K562 (cell line): Measurements from ENCODE around the gene GDF2. TPM values are rescaled to one million over a fixed set of nuclear protein-coding genes. Genes with fewer than 3 reads are reported as not detected.

ENCODE experiments used
- FOSL1 ChIP-seq: fragments of 200-800 bp; sonication (Bioruptor generic); conservative IDR thresholded peaks from 2 replicates; pipeline ENCODE4 v1.6.1; 2016; ENCODE audit warnings: missing genetic modification characterization, missing compliant biosample characterization
- GATA2 ChIP-seq: sonication (generic); formaldehyde crosslinking; IDR thresholded peaks from 2 replicates; pipeline ENCODE4 v1.4.0; 2020; ENCODE audit warnings: mild to moderate bottlenecking, missing genetic modification reagents
- MAZ ChIP-seq, 2 experiments: fragments of 450-650 bp in 1 of 2; sonication (generic) in 1 of 2; formaldehyde crosslinking; IDR thresholded peaks in 1 of 2; conservative IDR thresholded peaks in 1 of 2; 2 replicates each; pipeline versions ENCODE4 v1.4.0 to v1.5.0; 2020; ENCODE audit warnings: mild to moderate bottlenecking in 1 of 2, missing genetic modification reagents in 1 of 2
- MTF1 ChIP-seq: fragments of 250-450 bp; sonication (Bioruptor Pico); IDR thresholded peaks from 2 replicates; pipeline ENCODE4 v1.9.0; 2021; ENCODE audit warnings: moderate library complexity, mild to moderate bottlenecking, inconsistent platforms, borderline replicate concordance
- NFATC3 ChIP-seq: fragments of 450-650 bp; IDR thresholded peaks from 2 replicates; pipeline ENCODE4 v1.6.1; 2017; ENCODE audit warnings: mild to moderate bottlenecking
- SMAD4 ChIP-seq: fragments of 250-450 bp; sonication (Bioruptor Pico); conservative IDR thresholded peaks from 2 replicates; pipeline ENCODE4 v1.8.0; 2021; ENCODE audit warnings: inconsistent platforms, mild to moderate bottlenecking, moderate library complexity
- TRIM24 ChIP-seq, 2 experiments: fragments of 450-650 bp; IDR thresholded peaks; 2 replicates each; pipeline ENCODE4 v1.6.1; 2016
- ZNF134 ChIP-seq: fragments of 250-450 bp; sonication (Bioruptor Pico); conservative IDR thresholded peaks from 2 replicates; pipeline ENCODE4 v1.4.0; 2020
- ZNF3 ChIP-seq: fragments of 250-450 bp; sonication (Bioruptor Pico); IDR thresholded peaks from 2 replicates; pipeline ENCODE4 v1.5.0; 2021; ENCODE audit warnings: mild to moderate bottlenecking, moderate library complexity
- ZNF445 ChIP-seq: fragments of 250-450 bp; sonication (Bioruptor Pico); IDR thresholded peaks from 2 replicates; pipeline ENCODE4 v1.4.0; 2020; ENCODE audit warnings: low read depth, mild to moderate bottlenecking, moderate library complexity
- polyA plus RNA-seq, 8 experiments: library from polyadenylated mRNA; depleted of rRNA in 4 of 8; stranded (reverse) in 5 of 8; unstranded in 3 of 8; fragments of >200 nt; fragmentation: Nextera tagmentation in 2 of 8; fragmentation: Illumina TruSeq in 1 of 8; extraction: Ambion mirVana in 2 of 8; extraction: Trizol in 1 of 8; gene quantifications; 2 replicates each; pipeline versions ENCODE4 v1.2.1 to v1.2.3, GENCODE V29; 2011 to 2014; ENCODE audit warnings: inconsistent platforms in 1 of 8, missing spikeins in 1 of 8
- total RNA-seq, 7 experiments: library from RNA; depleted of rRNA in 6 of 7; stranded (reverse); fragments of >200 nt in 6 of 7; fragmentation: Illumina TruSeq in 2 of 7; extraction: Trizol in 2 of 7; gene quantifications; 2 replicates each; pipeline versions ENCODE4 v1.2.1 to v1.2.3, GENCODE V29; 2011 to 2021; ENCODE audit warnings: low replicate concordance in 1 of 7
- TF ChIP-seq, protein P1 (sequence below): fragments of 450-650 bp; IDR thresholded peaks from 2 replicates; pipeline ENCODE4 v1.7.1; 2018; ENCODE audit warnings: mild to moderate bottlenecking, low read depth; ENCODE audit not compliant: partially characterized antibody
- TF ChIP-seq, protein P2 (sequence below): fragments of 450-650 bp; formaldehyde crosslinking; IDR thresholded peaks from 2 replicates; pipeline ENCODE4 v1.4.0; 2020; ENCODE audit warnings: mild to moderate bottlenecking, mixed read lengths
- TF ChIP-seq, protein P3 (sequence below): fragments of 450-650 bp; IDR thresholded peaks from 2 replicates; pipeline ENCODE4 v1.6.1; 2016; ENCODE audit warnings: low read depth, mild to moderate bottlenecking, moderate library complexity
- TF ChIP-seq, protein P4 (sequence below): fragments of 450-650 bp; formaldehyde crosslinking; IDR thresholded peaks from 2 replicates; pipeline ENCODE4 v1.4.0; 2022; ENCODE audit warnings: mild to moderate bottlenecking, moderate library complexity
- TF ChIP-seq, protein P5 (sequence below), 2 experiments: IDR thresholded peaks in 1 of 2; conservative IDR thresholded peaks in 1 of 2; 2 replicates each; pipeline ENCODE4 v1.6.1; 2016; ENCODE audit warnings: low read depth in 2 of 2, mild to moderate bottlenecking in 1 of 2, missing compliant biosample characterization in 1 of 2, missing genetic modification characterization in 1 of 2, moderate library complexity in 1 of 2
- TF ChIP-seq, protein P6 (sequence below): fragments of 250-450 bp; sonication (Bioruptor Pico); IDR thresholded peaks from 2 replicates; pipeline ENCODE4 v1.8.0; 2022; ENCODE audit warnings: moderate library complexity, mild to moderate bottlenecking, inconsistent platforms

The GDF2 gene
- total and polyA plus RNA-seq, 9 of the 15 experiments (the other 6 are each of a cell fraction or from before 2014, with no cell fraction given) = 0.08 to 0.58 (median 0.27) TPM; not detected in 2

DNA sequence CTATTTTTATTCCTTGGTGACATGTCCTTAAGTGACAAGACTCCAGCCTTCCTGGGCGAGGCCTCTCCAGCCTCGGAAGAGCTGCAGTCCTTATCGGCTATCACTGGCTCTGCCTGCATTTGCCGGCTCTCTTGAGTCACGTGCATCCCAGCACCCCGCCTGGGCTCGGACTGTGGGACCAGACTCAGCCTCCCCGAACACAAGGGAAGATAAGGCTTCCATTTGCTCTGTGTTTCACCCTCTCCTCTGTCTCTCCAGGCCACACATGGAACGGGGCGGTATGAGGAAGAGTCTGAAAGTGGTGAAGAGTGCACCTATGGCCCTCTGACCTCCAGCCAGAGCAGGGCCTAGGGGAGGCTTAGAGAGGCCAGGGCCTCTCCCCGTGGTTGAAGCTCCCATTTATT, 4.7 kb downstream of the GDF2 start (continued):
- TF ChIP-seq, protein P1, sequence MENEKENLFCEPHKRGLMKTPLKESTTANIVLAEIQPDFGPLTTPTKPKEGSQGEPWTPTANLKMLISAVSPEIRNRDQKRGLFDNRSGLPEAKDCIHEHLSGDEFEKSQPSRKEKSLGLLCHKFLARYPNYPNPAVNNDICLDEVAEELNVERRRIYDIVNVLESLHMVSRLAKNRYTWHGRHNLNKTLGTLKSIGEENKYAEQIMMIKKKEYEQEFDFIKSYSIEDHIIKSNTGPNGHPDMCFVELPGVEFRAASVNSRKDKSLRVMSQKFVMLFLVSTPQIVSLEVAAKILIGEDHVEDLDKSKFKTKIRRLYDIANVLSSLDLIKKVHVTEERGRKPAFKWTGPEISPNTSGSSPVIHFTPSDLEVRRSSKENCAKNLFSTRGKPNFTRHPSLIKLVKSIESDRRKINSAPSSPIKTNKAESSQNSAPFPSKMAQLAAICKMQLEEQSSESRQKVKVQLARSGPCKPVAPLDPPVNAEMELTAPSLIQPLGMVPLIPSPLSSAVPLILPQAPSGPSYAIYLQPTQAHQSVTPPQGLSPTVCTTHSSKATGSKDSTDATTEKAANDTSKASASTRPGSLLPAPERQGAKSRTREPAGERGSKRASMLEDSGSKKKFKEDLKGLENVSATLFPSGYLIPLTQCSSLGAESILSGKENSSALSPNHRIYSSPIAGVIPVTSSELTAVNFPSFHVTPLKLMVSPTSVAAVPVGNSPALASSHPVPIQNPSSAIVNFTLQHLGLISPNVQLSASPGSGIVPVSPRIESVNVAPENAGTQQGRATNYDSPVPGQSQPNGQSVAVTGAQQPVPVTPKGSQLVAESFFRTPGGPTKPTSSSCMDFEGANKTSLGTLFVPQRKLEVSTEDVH = peak; percentile 37
- TF ChIP-seq, protein P2, sequence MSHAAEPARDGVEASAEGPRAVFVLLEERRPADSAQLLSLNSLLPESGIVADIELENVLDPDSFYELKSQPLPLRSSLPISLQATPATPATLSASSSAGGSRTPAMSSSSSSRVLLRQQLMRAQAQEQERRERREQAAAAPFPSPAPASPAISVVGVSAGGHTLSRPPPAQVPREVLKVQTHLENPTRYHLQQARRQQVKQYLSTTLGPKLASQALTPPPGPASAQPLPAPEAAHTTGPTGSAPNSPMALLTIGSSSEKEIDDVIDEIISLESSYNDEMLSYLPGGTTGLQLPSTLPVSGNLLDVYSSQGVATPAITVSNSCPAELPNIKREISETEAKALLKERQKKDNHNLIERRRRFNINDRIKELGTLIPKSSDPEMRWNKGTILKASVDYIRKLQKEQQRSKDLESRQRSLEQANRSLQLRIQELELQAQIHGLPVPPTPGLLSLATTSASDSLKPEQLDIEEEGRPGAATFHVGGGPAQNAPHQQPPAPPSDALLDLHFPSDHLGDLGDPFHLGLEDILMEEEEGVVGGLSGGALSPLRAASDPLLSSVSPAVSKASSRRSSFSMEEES = peak; percentile 96
- TF ChIP-seq, protein P3, sequence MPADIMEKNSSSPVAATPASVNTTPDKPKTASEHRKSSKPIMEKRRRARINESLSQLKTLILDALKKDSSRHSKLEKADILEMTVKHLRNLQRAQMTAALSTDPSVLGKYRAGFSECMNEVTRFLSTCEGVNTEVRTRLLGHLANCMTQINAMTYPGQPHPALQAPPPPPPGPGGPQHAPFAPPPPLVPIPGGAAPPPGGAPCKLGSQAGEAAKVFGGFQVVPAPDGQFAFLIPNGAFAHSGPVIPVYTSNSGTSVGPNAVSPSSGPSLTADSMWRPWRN = peak; percentile 47; the same call in 1 of the 2 replicates
- TF ChIP-seq SMAD4 (CRISPR knock-in tag) (peak; percentile 87; the same call in 1 of the 2 replicates), FOSL1 (tag) (0 out of 2 replicates have a peak, but pooled peaks have one; percentile 18), ZNF3 (no peak), ZNF134 (0 out of 2 replicates have a peak, but pooled peaks have one; percentile 31), GATA2 (CRISPR knock-in tag) (peak; percentile 81), ZNF445 (CRISPR knock-in tag) (0 out of 2 replicates have a peak, but pooled peaks have one; percentile 25), MTF1 (CRISPR knock-in tag) (0 out of 2 replicates have a peak, but pooled peaks have one; percentile 17), NFATC3 (peak; percentile 78; the same call in 1 of the 2 replicates), MAZ (CRISPR knock-in tag; conservative IDR thresholded peaks at IDR 0.05 in 1 of 2, IDR thresholded peaks at IDR 0.05 in 1 of 2) (peak in 1 of 2 experiments; percentile 69; a peak in 1 of 4 replicates), TRIM24 (IDR thresholded peaks at IDR 0.05) (peak in 1 of 2 experiments; percentile 23; a peak in 1 of 4 replicates)
- TF ChIP-seq, protein P4, sequence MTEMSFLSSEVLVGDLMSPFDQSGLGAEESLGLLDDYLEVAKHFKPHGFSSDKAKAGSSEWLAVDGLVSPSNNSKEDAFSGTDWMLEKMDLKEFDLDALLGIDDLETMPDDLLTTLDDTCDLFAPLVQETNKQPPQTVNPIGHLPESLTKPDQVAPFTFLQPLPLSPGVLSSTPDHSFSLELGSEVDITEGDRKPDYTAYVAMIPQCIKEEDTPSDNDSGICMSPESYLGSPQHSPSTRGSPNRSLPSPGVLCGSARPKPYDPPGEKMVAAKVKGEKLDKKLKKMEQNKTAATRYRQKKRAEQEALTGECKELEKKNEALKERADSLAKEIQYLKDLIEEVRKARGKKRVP (CRISPR knock-in tag) = peak; percentile 26; the same call in 1 of the 2 replicates
- TF ChIP-seq, protein P5, sequence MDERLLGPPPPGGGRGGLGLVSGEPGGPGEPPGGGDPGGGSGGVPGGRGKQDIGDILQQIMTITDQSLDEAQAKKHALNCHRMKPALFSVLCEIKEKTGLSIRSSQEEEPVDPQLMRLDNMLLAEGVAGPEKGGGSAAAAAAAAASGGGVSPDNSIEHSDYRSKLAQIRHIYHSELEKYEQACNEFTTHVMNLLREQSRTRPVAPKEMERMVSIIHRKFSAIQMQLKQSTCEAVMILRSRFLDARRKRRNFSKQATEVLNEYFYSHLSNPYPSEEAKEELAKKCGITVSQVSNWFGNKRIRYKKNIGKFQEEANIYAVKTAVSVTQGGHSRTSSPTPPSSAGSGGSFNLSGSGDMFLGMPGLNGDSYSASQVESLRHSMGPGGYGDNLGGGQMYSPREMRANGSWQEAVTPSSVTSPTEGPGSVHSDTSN (CRISPR knock-in tag; IDR thresholded peaks at IDR 0.05; ENCODE audit: low read depth) = no peak
- TF ChIP-seq, protein P5 (tag; conservative IDR thresholded peaks at IDR 0.05; ENCODE audit: low read depth) = 0 out of 2 replicates have a peak, but pooled peaks have one; percentile 8
- TF ChIP-seq, protein P6, sequence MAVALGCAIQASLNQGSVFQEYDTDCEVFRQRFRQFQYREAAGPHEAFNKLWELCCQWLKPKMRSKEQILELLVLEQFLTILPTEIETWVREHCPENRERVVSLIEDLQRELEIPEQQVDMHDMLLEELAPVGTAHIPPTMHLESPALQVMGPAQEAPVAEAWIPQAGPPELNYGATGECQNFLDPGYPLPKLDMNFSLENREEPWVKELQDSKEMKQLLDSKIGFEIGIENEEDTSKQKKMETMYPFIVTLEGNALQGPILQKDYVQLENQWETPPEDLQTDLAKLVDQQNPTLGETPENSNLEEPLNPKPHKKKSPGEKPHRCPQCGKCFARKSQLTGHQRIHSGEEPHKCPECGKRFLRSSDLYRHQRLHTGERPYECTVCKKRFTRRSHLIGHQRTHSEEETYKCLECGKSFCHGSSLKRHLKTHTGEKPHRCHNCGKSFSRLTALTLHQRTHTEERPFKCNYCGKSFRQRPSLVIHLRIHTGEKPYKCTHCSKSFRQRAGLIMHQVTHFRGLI (CRISPR knock-in tag) = 0 out of 2 replicates have a peak, but pooled peaks have one; percentile 37
